CD14-positive monocyte (primary cell): ENCODE results near the gene ARHGEF16. TPM values are rescaled to one million over a fixed set of nuclear protein-coding genes. Genes with fewer than 3 reads are reported as not detected.

ENCODE experiments used
- DNase-seq, 3 donors: peaks; one replicate each; pipeline ENCODE4 v3.0.0-alpha.2; 2011 to 2022
- H2AFZ ChIP-seq: 2 replicates; pipeline ENCODE4 v1.6.0; 2012; ENCODE audit warnings: mild to moderate bottlenecking, low read depth, low read length, inconsistent platforms; ENCODE audit not compliant: insufficient read depth, poor library complexity, severe bottlenecking
- H3K27ac ChIP-seq, 2 donors: 1 replicate in 1 of 2; 2 replicates in 1 of 2; pipeline ENCODE4 v1.5.1; 2012 to 2013; ENCODE audit warnings: low read length in 2 of 2, control low read depth in 1 of 2, inconsistent platforms in 1 of 2, low read depth in 1 of 2, mild to moderate bottlenecking in 1 of 2
- H3K27me3 ChIP-seq, 2 donors: one replicate each; pipeline versions ENCODE4 v1.6.0 to v1.6.1; 2011 to 2013; ENCODE audit warnings: low read length in 2 of 2; ENCODE audit not compliant: control insufficient read depth in 2 of 2, insufficient read depth in 2 of 2
- H3K36me3 ChIP-seq, 2 donors: replicated peaks in 1 of 2; 1 replicate in 1 of 2; 2 replicates in 1 of 2; pipeline versions ENCODE4 v1.5.1 to v1.6.1; 2012 to 2013; ENCODE audit warnings: low read length in 2 of 2, control low read depth in 1 of 2, inconsistent platforms in 1 of 2, mild to moderate bottlenecking in 1 of 2; ENCODE audit not compliant: insufficient read depth in 2 of 2, control insufficient read depth in 1 of 2
- H3K4me1 ChIP-seq, 2 donors: 1 replicate in 1 of 2; 2 replicates in 1 of 2; pipeline versions ENCODE4 v1.5.1 to v1.6.1; 2012 to 2013; ENCODE audit warnings: low read length in 2 of 2, control low read depth in 1 of 2, inconsistent platforms in 1 of 2, mild to moderate bottlenecking in 1 of 2, moderate library complexity in 1 of 2; ENCODE audit not compliant: insufficient read depth in 2 of 2, control insufficient read depth in 1 of 2
- H3K4me2 ChIP-seq: replicated peaks from 2 replicates; pipeline ENCODE3; 2012; ENCODE audit warnings: low read length, moderate library complexity, mild to moderate bottlenecking; ENCODE audit not compliant: poor library complexity, severe bottlenecking; ENCODE audit errors: extremely low read depth
- H3K4me3 ChIP-seq, 3 experiments: fragments of 200-600 bp in 1 of 3; sonication (generic) in 1 of 3; replicated peaks in 1 of 3; 1 replicate in 2 of 3; 2 replicates in 1 of 3; pipeline ENCODE4 v1.5.1; 2011 to 2013; ENCODE audit warnings: low read length in 3 of 3, mild to moderate bottlenecking in 3 of 3, control low read depth in 2 of 3, low read depth in 2 of 3, inconsistent platforms in 1 of 3, moderate library complexity in 1 of 3
- H3K79me2 ChIP-seq: 2 replicates; pipeline ENCODE4 v1.6.0; 2012; ENCODE audit warnings: mild to moderate bottlenecking, control low read depth, inconsistent platforms, low read length, moderate library complexity; ENCODE audit not compliant: insufficient read depth
- H3K9ac ChIP-seq: 2 replicates; pipeline ENCODE4 v1.6.0; 2017; ENCODE audit warnings: low read length, mild to moderate bottlenecking; ENCODE audit not compliant: insufficient read depth, poor library complexity, severe bottlenecking
- H3K9me3 ChIP-seq, 2 donors: replicated peaks in 1 of 2; 1 replicate in 1 of 2; 2 replicates in 1 of 2; pipeline versions ENCODE4 v1.5.1 to v1.6.1; 2012 to 2013; ENCODE audit warnings: low read length in 2 of 2, control low read depth in 1 of 2; ENCODE audit not compliant: control insufficient read depth in 1 of 2, insufficient read depth in 1 of 2
- H4K20me1 ChIP-seq: 2 replicates; pipeline ENCODE4 v1.6.0; 2012; ENCODE audit warnings: mild to moderate bottlenecking, low read length, control low read depth, moderate library complexity; ENCODE audit not compliant: insufficient read depth
- H3K27ac Mint-ChIP-seq, 7 donors: one replicate each; pipeline ENCODE4 v1.8.0; 2020; ENCODE audit warnings: mild to moderate bottlenecking in 7 of 7, mixed read lengths in 7 of 7, moderate library complexity in 6 of 7, inconsistent platforms in 2 of 7
- H3K27me3 Mint-ChIP-seq, 3 donors: one replicate each; pipeline ENCODE4 v1.8.0; 2021 to 2022; ENCODE audit warnings: low read depth in 3 of 3, mild to moderate bottlenecking in 3 of 3, mixed read lengths in 3 of 3, moderate library complexity in 3 of 3, inconsistent platforms in 1 of 3
- H3K36me3 Mint-ChIP-seq, 2 donors: one replicate each; pipeline ENCODE4 v1.8.0; 2020; ENCODE audit warnings: mixed read lengths in 2 of 2, inconsistent platforms in 1 of 2, mild to moderate bottlenecking in 1 of 2
- H3K4me1 Mint-ChIP-seq: one replicate; pipeline ENCODE4 v1.8.0; 2020; ENCODE audit warnings: mild to moderate bottlenecking, mixed read lengths
- H3K4me3 Mint-ChIP-seq, 2 donors: one replicate each; pipeline ENCODE4 v1.8.0; 2020; ENCODE audit warnings: mild to moderate bottlenecking in 2 of 2, mixed read lengths in 2 of 2, moderate library complexity in 1 of 2
- H3K9me3 Mint-ChIP-seq, 7 donors: one replicate each; pipeline ENCODE4 v1.8.0; 2020 to 2022; ENCODE audit warnings: mixed read lengths in 7 of 7, mild to moderate bottlenecking in 6 of 7, moderate library complexity in 6 of 7, inconsistent platforms in 2 of 7
- CTCF ChIP-seq: fragments of 200-600 bp; IDR thresholded peaks from one replicate; pipeline ENCODE4 v1.8.0; 2022; ENCODE audit warnings: antibody characterized with exemption, mild to moderate bottlenecking
- WGBS: methylation state at CpG from one replicate; pipeline ENCODE4 v1.1.5; 2013; ENCODE audit warnings: missing lambda C conversion rate; ENCODE audit not compliant: insufficient coverage; 5-methylcytosine and 5-hydroxymethylcytosine counted together
- intact Hi-C, 2 donors: fragments of 100-400 bp; cut with micrococcal nuclease; formaldehyde crosslinking; loops; one replicate each; pipeline versions ENCODE4 v1.15.0 to v1.15.1; 2023
- polyA plus RNA-seq, 3 donors: library from polyadenylated mRNA; depleted of rRNA in 1 of 3; unstranded in 2 of 3; stranded (reverse) in 1 of 3; fragments of 300-500 nt in 2 of 3; fragments of >200 nt in 1 of 3; fragmentation: Illumina TruSeq in 2 of 3; gene quantifications; 1 replicate in 2 of 3; 2 replicates in 1 of 3; pipeline ENCODE4 v1.2.3, GENCODE V29; 2012 to 2021

The ARHGEF16 gene
- polyA plus RNA-seq, 3 donors: not detected

GRCh38 chr1:3441880-3442279 lies 12.6 kb upstream of the ARHGEF16 start:
- H3K36me3 ChIP-seq: no peaks in the 10 kb centered on the region
- no peaks in the 10 kb centered on the region for H3K79me2 ChIP-seq
- no peak overlapping the region for H3K4me3 ChIP-seq
- H3K9ac ChIP-seq: no peak overlapping the region
- Mint-ChIP-seq H3K27ac (no peak overlapping the region), H3K36me3 (no peaks in the 10 kb centered on the region), H3K9me3 (peaks cover 0 to 16% (median 11%) of the 10 kb centered on the region in 7 donors), H3K4me3 (no peak overlapping the region), H3K4me1 (no peaks in the 10 kb centered on the region), H3K27me3 (peaks cover 8 to 13% (median 12%) of the 10 kb centered on the region in 3 donors)
- no peak overlapping the region for H2AFZ ChIP-seq
- peaks cover 0 to 7% of the 10 kb centered on the region in 2 donors for H3K9me3 ChIP-seq
- DNase-seq: no peak
- no peak for TF ChIP-seq CTCF
- no peaks in the 10 kb centered on the region for H3K27me3 ChIP-seq
- no peaks in the 10 kb centered on the region for H3K4me1 ChIP-seq
- intact Hi-C loops: loop anchor here in 1 of 2 donors (10.0 kb wide), 1 partner anchor 153 kb away; no protein-coding TSS in a partner anchor
- WGBS: 84% methylated on average over 8 of the region's 8 CpGs
- no peak overlapping the region for H3K4me2 ChIP-seq
- H3K27ac ChIP-seq: no peak overlapping the region
- H4K20me1 ChIP-seq: no peaks in the 10 kb centered on the region

GRCh38 chr1:3442331-3442730 lies 12.1 kb upstream of the ARHGEF16 start:
- Histone ChIP-seq H3K4me3 (no peak overlapping the region), H3K27ac (no peak overlapping the region), H3K9ac (no peak overlapping the region), H3K79me2 (no peaks in the 10 kb centered on the region), H3K4me1 (no peaks in the 10 kb centered on the region), H3K4me2 (no peak overlapping the region), H4K20me1 (no peaks in the 10 kb centered on the region), H3K36me3 (no peaks in the 10 kb centered on the region), H2AFZ (no peak overlapping the region), H3K27me3 (no peaks in the 10 kb centered on the region), H3K9me3 (peaks cover 0 to 7% of the 10 kb centered on the region in 2 donors)
- no peak for DNase-seq
- intact Hi-C loops: loop anchor here in 1 of 2 donors (10.0 kb wide), 1 partner anchor 152 kb away; no protein-coding TSS in a partner anchor
- 90% methylated on average over 12 of the region's 13 CpGs for WGBS
- Mint-ChIP-seq H3K4me1 (no peaks in the 10 kb centered on the region), H3K27me3 (peaks cover 8 to 13% (median 12%) of the 10 kb centered on the region in 3 donors), H3K27ac (no peak overlapping the region), H3K4me3 (no peak overlapping the region), H3K9me3 (peaks cover 0 to 16% (median 11%) of the 10 kb centered on the region in 7 donors), H3K36me3 (no peaks in the 10 kb centered on the region)
- no peak for TF ChIP-seq CTCF
